Measurements from ENCODE around the gene FIBP. TPM values are rescaled to one million over a fixed set of nuclear protein-coding genes. Genes with fewer than 3 reads are reported as not detected.
A peak's percentile ranks its signal among the peaks of the same experiment; 100 is the strongest.

The FIBP gene
- total and polyA plus RNA-seq, 10 of the 15 experiments (the other 5 are each of a cell fraction or from before 2014, with no cell fraction given), result 65.1 to 182 (median 94.6) TPM

DNA sequence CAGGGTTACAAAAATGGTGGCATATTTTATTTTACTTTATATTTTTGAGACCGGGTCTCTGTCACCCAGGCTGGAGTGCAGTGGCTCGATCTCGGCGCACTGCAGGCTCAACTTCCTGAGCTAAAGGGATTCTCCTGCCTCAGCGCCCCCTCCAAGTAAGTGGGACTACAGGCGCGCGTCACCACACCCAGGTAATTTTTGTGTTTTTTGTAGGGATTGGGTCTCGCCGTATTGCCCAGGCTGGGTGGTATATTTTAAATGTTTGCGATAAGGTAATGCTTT lies 12.6 kb upstream of the FIBP start (continued):
- TF ChIP-seq EZH2 (IDR thresholded peaks at IDR 0.05; ENCODE audit: borderline replicate concordance, control insufficient read depth, low read depth, low read length), result no peak
- no peak for TF ChIP-seq SMAD1 (IDR thresholded peaks at IDR 0.05; ENCODE audit: low read depth, partially characterized antibody)
- TF ChIP-seq SRF (IDR thresholded peaks at IDR 0.05; ENCODE audit: low read depth in 2 of 2, low read length in 2 of 2), result no peak
- TF ChIP-seq, protein P1, sequence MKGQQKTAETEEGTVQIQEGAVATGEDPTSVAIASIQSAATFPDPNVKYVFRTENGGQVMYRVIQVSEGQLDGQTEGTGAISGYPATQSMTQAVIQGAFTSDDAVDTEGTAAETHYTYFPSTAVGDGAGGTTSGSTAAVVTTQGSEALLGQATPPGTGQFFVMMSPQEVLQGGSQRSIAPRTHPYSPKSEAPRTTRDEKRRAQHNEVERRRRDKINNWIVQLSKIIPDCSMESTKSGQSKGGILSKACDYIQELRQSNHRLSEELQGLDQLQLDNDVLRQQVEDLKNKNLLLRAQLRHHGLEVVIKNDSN (IDR thresholded peaks at IDR 0.05; ENCODE audit: borderline replicate concordance, extremely low read length, insufficient read depth, low read depth, low read length), result no peak
- no peak for TF ChIP-seq POLR2AphosphoS5 (IDR thresholded peaks at IDR 0.05; ENCODE audit: low read length)
- TF ChIP-seq IKZF1 (conservative IDR thresholded peaks at IDR 0.05), result no peak

DNA sequence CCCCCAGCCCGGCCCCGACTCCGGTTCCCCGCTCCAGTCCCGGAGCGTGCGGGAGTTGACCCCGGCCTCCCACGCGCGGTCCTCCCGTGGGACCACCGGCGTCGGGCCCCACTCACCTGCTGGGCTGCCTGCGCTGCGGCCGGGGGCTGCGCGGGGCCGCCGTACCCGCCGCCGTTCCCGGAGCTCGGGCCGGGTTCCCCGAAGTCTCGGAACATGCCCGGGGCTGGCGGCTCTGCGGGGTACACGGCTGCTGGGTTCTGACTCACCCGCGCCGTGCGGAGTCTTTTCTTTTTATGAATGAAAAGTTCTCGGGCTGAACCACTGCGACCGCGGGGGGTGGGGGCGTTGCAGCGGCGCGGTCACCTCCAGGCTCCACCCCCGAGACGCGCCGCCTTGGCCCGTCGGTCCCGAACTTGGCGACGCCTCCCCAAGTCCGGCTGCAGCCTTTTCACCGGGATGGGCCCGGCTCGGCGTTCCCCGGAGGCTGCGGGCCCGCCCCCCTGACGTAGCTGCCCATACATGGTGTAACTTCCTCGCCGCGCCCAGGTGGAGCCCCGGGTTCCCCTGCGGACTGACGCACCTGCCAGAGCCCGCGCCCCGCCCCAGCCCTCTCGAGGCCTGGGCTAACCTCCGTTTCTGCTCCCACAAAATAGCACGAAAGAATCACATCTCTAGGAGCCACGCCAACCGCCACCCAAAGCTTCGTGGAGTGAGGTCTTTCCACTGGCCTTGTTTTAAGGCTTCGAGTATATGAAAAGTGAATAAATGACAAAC lies 12.0 kb upstream of the FIBP start, which contains the start of gene FOSL1:
FOSL1 (minus strand) TSS at position 264 of the 774 bp plus-strand sequence; CDS start at position 215, 49 bp downstream.
- 2% methylated on average over 71 of the region's 80 CpGs for WGBS (ENCODE audit: insufficient coverage, insufficient replicate concordance, low lambda C conversion rate, missing lambda C conversion rate)
- 0 out of 2 replicates have a peak, but pooled peaks cover 6% of the 10 kb centered on the region for H3K4me1 ChIP-seq (ENCODE audit: control insufficient read depth, insufficient read depth, low read length)
- CTCF ChIA-PET, result interaction anchor here (0.6 to 6.5 kb wide), 4 partner anchors 11 to 87 kb away, joined by 3 to 67 read pairs (median 12); partner anchors contain the start of genes CCDC85B and FIBP
- DNase-seq (ENCODE audit: low read depth, low spot score) (peak; percentile 57), FAIRE-seq (peak; percentile 56), ATAC-seq (peak; percentile 89)
- H3K27ac ChIP-seq (ENCODE audit: control insufficient read depth, insufficient read depth), result peak within 1 kb of the TSS; percentile 9; the same call in 1 of the 2 replicates
- SMC1A ChIA-PET (ENCODE audit: uncharacterized antibody, unreplicated experiment), result interaction anchor here (0.8 to 5.6 kb wide), 4 partner anchors 11 to 91 kb away, joined by 3 to 47 read pairs (median 5); partner anchors contain the start of genes CCDC85B and FIBP
- peak within 1 kb of the TSS; percentile 84 for H3K4me3 ChIP-seq
- no peaks in the 10 kb centered on the region for H4K20me1 ChIP-seq (ENCODE audit: control insufficient read depth, insufficient read depth)
- H3K4me2 ChIP-seq (ENCODE audit: control insufficient read depth, insufficient read depth), result peak within 1 kb of the TSS; percentile 86
- no peaks in the 10 kb centered on the region for H3K9me3 ChIP-seq (replicated peaks; ENCODE audit: control insufficient read depth, insufficient read depth, low read length)
- POLR2A ChIA-PET, result interaction anchor here (0.6 to 4.9 kb wide), 6 partner anchors 9 to 226 kb away, joined by 3 to 67 read pairs (median 6); partner anchors contain the start of genes CCDC85B and FIBP
- H3K27me3 ChIP-seq (replicated peaks in 1 of 2; ENCODE audit: control insufficient read depth in 2 of 2, insufficient read depth in 2 of 2, low read length in 1 of 2), result no peaks in the 10 kb centered on the region; a peak in 1 of 4 replicates
- intact Hi-C loops (cut with micrococcal nuclease; ENCODE audit: unreplicated experiment), result no loop called here
- peak within 1 kb of the TSS; percentile 64 for H2AFZ ChIP-seq (ENCODE audit: control insufficient read depth, low read depth, low read length)
- in situ Hi-C loops (cut with MboI), result no loop called here
- peaks cover 9% of the 10 kb centered on the region for H3K79me2 ChIP-seq (ENCODE audit: control insufficient read depth, insufficient read depth, low read length)
- peak within 1 kb of the TSS; percentile 3 for H3K9ac ChIP-seq (ENCODE audit: control insufficient read depth, insufficient read depth, low read length)
- no peaks in the 10 kb centered on the region for H3K36me3 ChIP-seq (ENCODE audit: control insufficient read depth in 2 of 2, insufficient read depth in 2 of 2, low read length in 1 of 2)
- RAD21 ChIA-PET (ENCODE audit: unreplicated experiment), result interaction anchor here (0.5 to 2.6 kb wide), 4 partner anchors 9 to 199 kb away, joined by 4 to 23 read pairs (median 5); partner anchors contain the start of genes CCDC85B and MUS81
- no TSS peak for BruUV-seq (replicated peaks)
- TF ChIP-seq YY1 (IDR thresholded peaks at IDR 0.05; ENCODE audit: low read depth, low read length) (no peak), CHD2 (IDR thresholded peaks at IDR 0.05; ENCODE audit: borderline replicate concordance, low read depth, low read length) (no peak), CBX3 (IDR thresholded peaks at IDR 0.05; ENCODE audit: borderline replicate concordance, low read depth) (no peak), STAT1 (conservative IDR thresholded peaks at IDR 0.05) (no peak), CEBPB (IDR thresholded peaks at IDR 0.05; ENCODE audit: borderline replicate concordance in 1 of 2, low read depth in 2 of 2, low read length in 2 of 2) (no peak), SUPT20H (IDR thresholded peaks at IDR 0.05; ENCODE audit: borderline replicate concordance, control insufficient read depth, low read depth, low read length) (no peak), LARP7 (IDR thresholded peaks at IDR 0.05) (no peak), ZSCAN29 (IDR thresholded peaks at IDR 0.05) (no peak), STAT3 (IDR thresholded peaks at IDR 0.05; ENCODE audit: low read depth, low read length) (no peak), ASH2L (IDR thresholded peaks at IDR 0.05; ENCODE audit: borderline replicate concordance, low read depth) (no peak), ATF7 (IDR thresholded peaks at IDR 0.05; ENCODE audit: low read depth) (peak; percentile 88)
- TF ChIP-seq, protein P2, sequence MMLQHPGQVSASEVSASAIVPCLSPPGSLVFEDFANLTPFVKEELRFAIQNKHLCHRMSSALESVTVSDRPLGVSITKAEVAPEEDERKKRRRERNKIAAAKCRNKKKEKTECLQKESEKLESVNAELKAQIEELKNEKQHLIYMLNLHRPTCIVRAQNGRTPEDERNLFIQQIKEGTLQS (IDR thresholded peaks at IDR 0.05; ENCODE audit: borderline replicate concordance, extremely low read depth, low read depth, low read length), result no peak

All from GM12878 (cell line).